Breast epithelium (tissue), 4 donors: ENCODE measurements around the gene REC8. TPM values are rescaled to one million over a fixed set of nuclear protein-coding genes. Genes with fewer than 3 reads are reported as not detected.

Experiments
- DNase-seq, 2 donors: peaks; one replicate each; pipeline ENCODE4 v3.0.0-alpha.2; 2019; ENCODE audit warnings: low spot score in 2 of 2
- H3K27ac ChIP-seq, 2 donors: fragments of 200-600 bp; sonication (generic) in 1 of 2; one replicate each; pipeline ENCODE4 v1.5.1; 2016 to 2019; ENCODE audit warnings: mild to moderate bottlenecking in 1 of 2
- H3K27me3 ChIP-seq, 2 donors: fragments of 200-600 bp; sonication (generic) in 1 of 2; one replicate each; pipeline versions ENCODE4 v1.5.1 to v1.6.0; 2017 to 2019; ENCODE audit warnings: control low read depth in 1 of 2, mild to moderate bottlenecking in 1 of 2
- H3K36me3 ChIP-seq: fragments of 200-600 bp; one replicate; pipeline ENCODE4 v1.5.1; 2019
- H3K4me1 ChIP-seq, 2 donors: fragments of 200-600 bp; sonication (generic); one replicate each; pipeline ENCODE4 v1.5.1; 2016 to 2019; ENCODE audit warnings: control low read depth in 1 of 2
- H3K4me3 ChIP-seq, 3 donors: fragments of 200-600 bp; sonication (generic); 1 replicate in 2 of 3; 2 replicates in 1 of 3; pipeline ENCODE4 v1.5.1; 2016 to 2019; ENCODE audit warnings: mild to moderate bottlenecking in 3 of 3, moderate library complexity in 2 of 3
- H3K9me3 ChIP-seq, 2 donors: fragments of 200-600 bp; sonication (generic) in 1 of 2; one replicate each; pipeline ENCODE4 v1.5.1; 2016 to 2019; ENCODE audit warnings: control low read depth in 1 of 2
- POLR2A ChIP-seq: fragments of 450-650 bp; IDR thresholded peaks from one replicate; pipeline ENCODE4 v1.6.1; 2016; ENCODE audit warnings: antibody characterized with exemption, mild to moderate bottlenecking, moderate library complexity
- POLR2AphosphoS5 ChIP-seq, 3 donors: sonication (generic); formaldehyde crosslinking; IDR thresholded peaks; one replicate each; pipeline ENCODE4 v1.6.1; 2017; ENCODE audit warnings: antibody characterized with exemption in 3 of 3
- intact Hi-C: fragments of 100-400 bp; cut with DNase I; formaldehyde crosslinking; loops from one replicate; pipeline ENCODE4 v1.15.1; 2023; ENCODE audit warnings: low total_unique reads
- total RNA-seq, 3 donors: library from RNA; depleted of rRNA; stranded (reverse); fragments of >200 nt; gene quantifications; one replicate each; pipeline ENCODE4 v1.1.0, GENCODE V29; 2016
- TF ChIP-seq, protein P1 (sequence below), 3 donors: fragments of 450-650 bp; IDR thresholded peaks; one replicate each; pipeline ENCODE4 v1.5.1; 2016 to 2017; ENCODE audit warnings: antibody characterized with exemption in 3 of 3, mild to moderate bottlenecking in 3 of 3, moderate library complexity in 3 of 3

Gene REC8
- total RNA-seq, 3 donors from 2014 or later = 2.9 to 10.2 (median 6.6) TPM

DNA sequence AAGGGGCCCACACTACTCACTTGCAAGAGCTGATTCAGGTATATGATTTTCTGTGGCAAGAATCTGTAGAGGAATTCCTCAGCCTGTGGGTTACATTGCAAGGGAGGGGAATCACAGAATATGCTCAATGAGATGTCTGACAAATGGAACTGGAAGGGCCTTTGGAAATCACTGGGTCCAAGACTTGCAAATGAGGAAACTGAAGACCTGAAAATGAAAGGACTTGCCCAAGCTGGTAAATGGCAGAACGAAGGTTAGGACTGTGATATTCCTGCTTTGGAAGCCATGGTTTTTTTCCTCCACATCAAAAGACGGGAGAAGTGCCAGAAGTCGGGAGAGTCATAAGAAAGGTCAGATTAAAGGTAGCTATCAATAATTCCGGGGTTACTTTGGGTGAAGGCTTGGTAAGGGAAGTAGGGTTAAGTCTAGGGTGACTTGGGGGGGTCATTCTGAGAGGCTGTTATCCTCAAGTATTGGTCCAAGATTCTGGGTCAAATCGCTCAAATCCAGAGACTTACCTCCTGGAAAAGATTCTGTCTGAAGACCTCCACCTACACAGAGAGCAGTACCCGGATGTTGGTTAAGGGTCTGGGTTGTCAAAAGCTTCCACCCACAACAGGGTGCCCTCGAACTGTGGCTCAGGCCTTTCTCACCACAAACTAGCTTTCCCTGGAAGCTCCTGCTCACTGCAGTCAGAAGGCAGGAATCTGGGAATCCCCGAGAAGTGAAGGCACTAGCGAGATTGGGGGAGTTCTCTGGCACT lies 26.0 kb upstream of the REC8 start:
- no peak for DNase-seq
- H3K27me3 ChIP-seq = no peaks in the 10 kb centered on the region
- no peaks in the 10 kb centered on the region for H3K9me3 ChIP-seq
- intact Hi-C loops = no loop called here
- TF ChIP-seq POLR2AphosphoS5 (IDR thresholded peaks at IDR 0.05) (no peak), POLR2A (no peak)
- TF ChIP-seq, protein P1, sequence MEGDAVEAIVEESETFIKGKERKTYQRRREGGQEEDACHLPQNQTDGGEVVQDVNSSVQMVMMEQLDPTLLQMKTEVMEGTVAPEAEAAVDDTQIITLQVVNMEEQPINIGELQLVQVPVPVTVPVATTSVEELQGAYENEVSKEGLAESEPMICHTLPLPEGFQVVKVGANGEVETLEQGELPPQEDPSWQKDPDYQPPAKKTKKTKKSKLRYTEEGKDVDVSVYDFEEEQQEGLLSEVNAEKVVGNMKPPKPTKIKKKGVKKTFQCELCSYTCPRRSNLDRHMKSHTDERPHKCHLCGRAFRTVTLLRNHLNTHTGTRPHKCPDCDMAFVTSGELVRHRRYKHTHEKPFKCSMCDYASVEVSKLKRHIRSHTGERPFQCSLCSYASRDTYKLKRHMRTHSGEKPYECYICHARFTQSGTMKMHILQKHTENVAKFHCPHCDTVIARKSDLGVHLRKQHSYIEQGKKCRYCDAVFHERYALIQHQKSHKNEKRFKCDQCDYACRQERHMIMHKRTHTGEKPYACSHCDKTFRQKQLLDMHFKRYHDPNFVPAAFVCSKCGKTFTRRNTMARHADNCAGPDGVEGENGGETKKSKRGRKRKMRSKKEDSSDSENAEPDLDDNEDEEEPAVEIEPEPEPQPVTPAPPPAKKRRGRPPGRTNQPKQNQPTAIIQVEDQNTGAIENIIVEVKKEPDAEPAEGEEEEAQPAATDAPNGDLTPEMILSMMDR (IDR thresholded peaks at IDR 0.05) = no peak
- H3K4me3 ChIP-seq = peak overlapping the region; percentile 87 to 95 (median 94)
- peaks cover 4 to 9% of the 10 kb centered on the region in 2 donors for H3K4me1 ChIP-seq
- peaks cover under 1% of the 10 kb centered on the region for H3K36me3 ChIP-seq
- H3K27ac ChIP-seq = peak overlapping the region; percentile 86 to 94

DNA sequence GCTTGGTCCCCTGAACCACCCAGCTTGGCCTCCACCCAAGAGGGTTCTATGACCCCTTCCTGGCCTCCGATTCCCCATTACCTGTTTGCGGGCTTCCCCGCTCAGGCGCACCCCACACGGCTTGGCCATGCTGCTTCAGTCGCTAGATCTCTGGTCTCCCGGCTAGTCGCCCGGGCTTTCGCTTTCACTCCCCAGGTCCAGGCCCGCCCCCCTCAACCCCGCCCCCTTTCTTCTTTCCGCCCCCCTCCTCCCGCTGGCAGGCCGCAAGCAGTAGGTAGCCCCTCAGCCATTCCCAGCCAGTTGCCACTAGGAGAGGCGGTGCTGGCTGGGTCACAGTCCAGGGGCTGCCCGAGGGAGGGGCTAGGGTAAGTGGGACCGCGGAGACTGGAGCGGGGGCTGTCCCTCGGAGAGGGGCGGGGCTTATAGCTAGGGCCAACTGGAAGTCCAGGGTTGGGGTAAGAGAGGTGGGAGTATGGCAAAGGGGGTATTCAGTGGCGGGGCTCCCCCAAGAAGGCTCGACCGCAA lies 25.4 kb upstream of the REC8 start, which contains the start of gene PSME2:
Gene PSME2 (minus strand): TSS at position 158 of the 525 bp plus-strand sequence. CDS start 29 bp downstream, at position 129.
- H3K27ac ChIP-seq = peak within 1 kb of the TSS; percentile 86 to 94
- H3K36me3 ChIP-seq = peaks cover 7% of the 10 kb centered on the region
- DNase-seq = peak; percentile 89 to 97
- TF ChIP-seq, protein P1 (IDR thresholded peaks at IDR 0.05) = no peak
- peak in 1 of 3 donors; percentile 52 for TF ChIP-seq POLR2AphosphoS5 (IDR thresholded peaks at IDR 0.05)
- H3K27me3 ChIP-seq = no peaks in the 10 kb centered on the region
- intact Hi-C loops = no loop called here
- no peaks in the 10 kb centered on the region for H3K9me3 ChIP-seq
- peaks cover 4 to 9% of the 10 kb centered on the region in 2 donors for H3K4me1 ChIP-seq
- H3K4me3 ChIP-seq = peak within 1 kb of the TSS; percentile 87 to 95 (median 94)

GRCh38 chr14:24146978-24147760 lies 24.7 kb upstream of the REC8 start, which contains the start of gene RNF31:
RNF31 (plus strand) TSS chr14:24147498; CDS start chr14:24147699, 201 bp downstream.
- intact Hi-C loops = no loop called here
- Histone ChIP-seq H3K27ac (peak within 1 kb of the TSS; percentile 86 to 94), H3K27me3 (no peaks in the 10 kb centered on the region), H3K4me1 (peaks cover 4 to 9% of the 10 kb centered on the region in 2 donors), H3K36me3 (peaks cover 11% of the 10 kb centered on the region), H3K4me3 (peak within 1 kb of the TSS; percentile 87 to 95 (median 94)), H3K9me3 (no peaks in the 10 kb centered on the region)
- TF ChIP-seq POLR2AphosphoS5 (IDR thresholded peaks at IDR 0.05) (peak in 2 of 3 donors; percentile 22 to 39), POLR2A (no peak)
- TF ChIP-seq, protein P1 (IDR thresholded peaks at IDR 0.05) = peak in 1 of 3 donors; percentile 2
- DNase-seq = peak; percentile 98

DNA sequence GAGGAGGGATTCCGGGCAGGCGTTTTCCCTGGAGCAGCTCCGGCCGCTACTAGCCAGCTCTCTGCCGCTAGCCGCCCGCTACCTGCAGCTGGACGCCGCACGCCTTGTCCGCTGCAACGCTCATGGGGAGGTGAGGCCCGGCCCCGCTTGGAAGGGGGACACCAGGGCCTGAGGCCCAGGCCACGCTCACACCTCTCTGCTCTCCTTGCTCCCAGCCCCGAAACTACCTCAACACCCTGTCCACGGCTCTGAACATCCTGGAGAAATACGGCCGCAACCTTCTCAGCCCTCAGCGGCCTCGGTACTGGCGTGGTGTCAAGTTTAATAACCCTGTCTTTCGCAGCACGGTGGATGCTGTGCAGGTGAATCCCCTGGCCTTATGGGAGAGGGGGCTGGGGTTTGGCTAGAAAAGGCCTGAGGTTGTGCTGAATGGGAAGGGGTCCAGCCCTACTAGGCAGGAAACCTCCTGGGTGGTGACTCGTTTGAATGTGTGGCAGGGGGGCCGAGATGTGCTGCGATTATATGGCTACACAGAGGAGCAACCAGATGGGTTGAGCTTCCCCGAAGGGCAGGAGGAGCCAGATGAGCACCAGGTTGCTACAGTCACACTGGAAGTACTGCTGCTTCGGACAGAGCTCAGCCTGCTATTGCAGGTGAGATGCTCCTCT lies 24.0 kb upstream of the REC8 start:
- no peaks in the 10 kb centered on the region for H3K9me3 ChIP-seq
- intact Hi-C loops = no loop called here
- H3K4me1 ChIP-seq = peaks cover 4 to 9% of the 10 kb centered on the region in 2 donors
- H3K27ac ChIP-seq = peak overlapping the region; percentile 86 to 94
- TF ChIP-seq POLR2A = no peak
- TF ChIP-seq, protein P1 (IDR thresholded peaks at IDR 0.05) = no peak
- no peak for TF ChIP-seq POLR2AphosphoS5 (IDR thresholded peaks at IDR 0.05)
- H3K4me3 ChIP-seq = peak overlapping the region; percentile 87 to 95 (median 94)
- H3K36me3 ChIP-seq = peaks cover 11% of the 10 kb centered on the region
- no peak for DNase-seq
- H3K27me3 ChIP-seq = no peaks in the 10 kb centered on the region
